NCI-H524 (cell line): ENCODE measurements around the gene ACAP2.
"Not testable (repeated sequence)": the region's sequence is repeated elsewhere in the genome, so short reads cannot be mapped to it uniquely, and the experiment has no call there.

Source experiments
- DNase-seq, 2 experiments: peaks; one replicate each; lab custom pipeline; 2025; lab: John Stamatoyannopoulos, UW

The ACAP2 gene

DNA sequence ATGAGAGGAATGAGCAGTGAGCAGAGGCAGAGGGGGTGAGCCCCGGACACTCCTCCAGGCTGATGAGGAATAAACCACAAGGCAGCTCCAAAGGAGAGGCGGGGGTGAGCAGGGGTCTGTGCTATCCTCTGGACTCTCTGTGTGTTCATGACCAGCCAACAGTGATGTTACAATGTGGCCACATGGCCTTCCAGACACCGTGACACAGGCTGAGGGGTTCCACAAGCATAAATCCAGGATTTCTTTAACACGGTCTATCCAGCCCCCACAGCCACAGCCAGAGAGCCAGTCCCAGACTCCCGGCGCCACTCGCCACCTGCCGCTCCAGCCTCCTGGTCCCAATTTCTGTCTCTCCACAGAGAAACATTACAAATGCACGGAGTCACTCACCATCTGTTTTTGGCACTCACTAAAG, 196.2 kb downstream of the ACAP2 start:
- DNase-seq = peak; percentile 94

DNA sequence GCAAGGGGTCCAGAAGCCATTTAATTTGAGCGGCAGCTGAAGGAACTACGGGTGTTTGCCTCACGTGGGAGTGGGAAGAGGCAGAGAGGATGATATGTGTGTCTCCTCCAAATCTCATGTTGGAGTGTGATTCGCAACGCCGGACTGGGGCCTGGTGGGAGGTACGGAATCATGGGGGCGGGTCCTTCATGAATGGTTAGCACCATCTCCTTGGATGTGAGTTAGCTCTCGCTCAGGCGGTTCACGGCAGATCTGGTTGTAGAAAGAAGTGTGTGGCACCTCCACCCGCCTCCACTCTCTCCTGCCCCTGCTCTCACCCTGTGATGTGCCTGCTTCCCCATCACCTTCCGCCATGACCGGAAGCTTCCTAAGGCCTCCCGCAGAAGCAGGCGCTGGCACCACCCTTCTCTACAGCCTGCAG, 197.3 kb downstream of the ACAP2 start:
- no peak for DNase-seq

DNA sequence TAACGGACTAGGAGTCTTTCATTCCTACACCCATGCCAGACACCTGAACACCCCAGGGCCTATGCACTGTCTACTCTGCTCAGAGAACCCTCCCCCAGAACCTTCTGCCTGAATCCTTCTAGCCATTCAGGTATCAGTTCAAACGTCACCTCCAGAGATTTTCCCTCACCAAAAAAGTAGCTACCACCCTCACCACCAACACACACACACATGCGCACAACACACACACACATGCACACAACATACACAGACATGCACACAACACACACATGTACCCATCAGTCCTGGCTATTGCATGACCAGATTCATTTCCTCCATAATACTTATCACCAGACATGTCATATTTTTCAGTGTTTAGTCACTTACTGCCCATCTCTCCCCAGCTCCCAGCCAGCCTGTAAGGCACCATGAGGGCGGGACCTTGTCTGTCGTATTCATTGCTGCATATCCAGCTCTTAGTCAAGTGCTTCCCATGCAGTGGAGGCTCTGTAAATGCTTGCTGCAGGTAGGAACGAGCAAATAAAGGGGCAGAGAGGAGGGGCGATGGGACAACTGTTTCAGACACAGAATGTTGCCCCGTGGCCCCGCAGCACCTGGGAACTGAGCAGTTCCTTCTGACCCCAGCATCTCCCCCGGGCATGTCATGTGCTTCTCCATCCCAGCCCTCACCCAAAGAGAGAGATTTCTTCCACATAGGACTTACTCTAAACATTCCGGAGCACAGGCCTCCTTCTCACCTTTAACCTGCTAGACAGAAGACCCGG, 201.0 kb downstream of the ACAP2 start:
- no peak for DNase-seq

DNA sequence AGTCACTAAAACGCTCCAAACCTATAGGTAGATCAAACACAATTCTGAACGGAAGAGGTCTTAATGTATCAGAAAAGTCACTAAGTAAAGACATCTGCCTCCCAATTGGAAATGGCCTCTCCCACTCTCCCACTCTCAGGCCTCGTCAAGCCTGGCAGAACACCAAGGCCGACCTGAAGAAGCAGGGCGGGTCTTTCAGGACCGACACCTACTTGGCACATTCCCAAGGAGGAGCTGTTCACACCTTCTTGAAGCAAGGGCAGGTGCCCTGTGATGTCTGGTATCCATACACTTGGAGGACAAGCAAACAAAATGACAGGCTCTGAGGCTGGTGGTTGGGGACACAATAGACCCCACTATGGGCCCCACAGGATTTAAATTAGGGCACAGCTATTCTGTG, 201.9 kb downstream of the ACAP2 start:
- DNase-seq = no peak

DNA sequence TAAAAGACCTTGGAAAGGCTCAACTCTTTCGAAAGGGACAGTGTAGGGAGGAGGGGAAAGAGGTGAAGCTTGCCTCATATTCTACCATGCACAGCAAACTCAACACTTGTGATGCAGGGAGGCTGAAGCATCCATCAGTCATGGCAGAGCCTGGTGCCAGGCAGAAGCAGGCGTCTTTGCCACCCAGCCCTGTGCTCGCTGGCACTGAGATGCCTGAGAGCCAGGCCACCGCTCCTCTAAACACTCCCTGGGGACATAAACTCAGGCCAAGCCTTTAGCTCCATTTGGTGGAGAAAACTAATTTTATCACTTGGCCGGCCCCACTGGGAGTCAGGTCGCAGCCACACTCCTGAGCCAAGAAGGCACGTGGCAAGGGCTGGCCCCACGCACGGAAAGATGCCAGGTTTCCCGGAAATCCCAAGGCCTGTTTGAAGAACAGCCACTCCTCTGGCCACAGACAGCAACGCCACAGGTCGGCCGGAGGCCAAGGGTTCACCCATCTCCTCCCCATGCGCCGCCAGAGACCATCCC, 202.6 kb downstream of the ACAP2 start:
- DNase-seq = no peak

DNA sequence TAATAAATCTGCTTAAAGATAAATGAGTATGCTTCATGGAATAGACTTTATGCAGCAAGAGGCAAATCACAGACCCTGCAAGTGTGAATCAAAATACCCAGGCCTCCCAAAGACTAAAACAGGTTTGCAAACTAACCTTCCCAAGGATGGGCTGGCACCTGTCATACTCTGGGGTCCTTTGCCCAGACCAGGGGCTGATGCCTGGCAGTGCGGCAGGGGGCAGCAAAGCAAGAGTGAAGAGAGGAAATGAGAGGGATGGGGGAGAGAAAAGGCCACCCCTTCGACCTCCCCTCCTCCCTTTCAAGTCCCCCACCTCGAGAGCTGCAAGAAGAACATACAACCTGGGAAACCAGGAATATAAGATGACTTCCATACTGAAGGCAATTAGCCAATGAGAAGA, 203.7 kb downstream of the ACAP2 start:
- no peak for DNase-seq

DNA sequence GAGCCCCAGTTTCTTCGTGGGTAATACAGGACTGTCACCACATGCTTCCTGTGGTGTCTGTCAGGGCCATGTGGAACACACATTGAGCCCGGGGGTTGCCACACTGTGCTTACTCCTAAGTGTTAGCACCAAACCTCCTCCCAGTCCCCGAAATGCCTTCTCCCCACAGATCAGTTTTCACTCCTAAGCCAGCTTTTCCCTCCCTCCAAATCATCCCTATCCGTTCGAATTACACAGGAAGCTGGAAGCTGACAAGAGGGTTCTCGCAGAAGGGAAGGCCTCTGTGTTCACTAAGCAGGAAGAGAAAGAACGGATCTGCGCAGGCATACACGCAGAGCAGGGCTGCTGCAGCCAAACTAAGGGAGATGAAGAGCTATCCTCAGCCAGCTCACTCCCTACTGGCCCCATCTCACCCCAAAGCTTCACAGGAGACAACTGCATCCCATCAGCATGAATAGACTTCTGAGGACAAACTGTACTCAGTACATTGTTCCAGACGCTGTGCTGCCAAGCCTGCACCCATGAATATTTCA, 204.2 kb downstream of the ACAP2 start:
- DNase-seq = no peak

DNA sequence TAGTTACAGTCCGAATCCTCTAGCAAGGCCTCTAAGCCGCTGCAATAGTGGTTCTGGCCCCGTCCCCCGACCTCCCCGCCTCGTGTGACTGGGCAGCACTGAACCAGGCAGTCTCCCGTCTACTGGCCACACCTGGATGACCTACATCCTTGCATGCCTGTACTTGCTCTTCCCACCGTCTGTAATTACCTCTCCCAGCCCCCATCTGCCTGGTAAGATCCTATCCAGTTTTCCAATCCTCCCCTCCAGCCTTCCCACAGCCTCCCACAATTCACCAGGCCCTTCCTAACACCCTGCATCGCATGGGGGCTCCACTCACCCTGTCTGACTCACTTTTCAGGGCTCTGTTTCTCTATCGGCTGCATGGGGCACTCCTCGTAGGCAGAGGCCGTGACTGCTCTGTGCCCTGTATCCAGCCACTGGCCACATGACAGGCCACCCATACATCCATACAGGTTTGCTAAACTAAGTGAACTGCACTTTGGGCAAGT, 204.7 kb downstream of the ACAP2 start:
- DNase-seq = no peak

DNA sequence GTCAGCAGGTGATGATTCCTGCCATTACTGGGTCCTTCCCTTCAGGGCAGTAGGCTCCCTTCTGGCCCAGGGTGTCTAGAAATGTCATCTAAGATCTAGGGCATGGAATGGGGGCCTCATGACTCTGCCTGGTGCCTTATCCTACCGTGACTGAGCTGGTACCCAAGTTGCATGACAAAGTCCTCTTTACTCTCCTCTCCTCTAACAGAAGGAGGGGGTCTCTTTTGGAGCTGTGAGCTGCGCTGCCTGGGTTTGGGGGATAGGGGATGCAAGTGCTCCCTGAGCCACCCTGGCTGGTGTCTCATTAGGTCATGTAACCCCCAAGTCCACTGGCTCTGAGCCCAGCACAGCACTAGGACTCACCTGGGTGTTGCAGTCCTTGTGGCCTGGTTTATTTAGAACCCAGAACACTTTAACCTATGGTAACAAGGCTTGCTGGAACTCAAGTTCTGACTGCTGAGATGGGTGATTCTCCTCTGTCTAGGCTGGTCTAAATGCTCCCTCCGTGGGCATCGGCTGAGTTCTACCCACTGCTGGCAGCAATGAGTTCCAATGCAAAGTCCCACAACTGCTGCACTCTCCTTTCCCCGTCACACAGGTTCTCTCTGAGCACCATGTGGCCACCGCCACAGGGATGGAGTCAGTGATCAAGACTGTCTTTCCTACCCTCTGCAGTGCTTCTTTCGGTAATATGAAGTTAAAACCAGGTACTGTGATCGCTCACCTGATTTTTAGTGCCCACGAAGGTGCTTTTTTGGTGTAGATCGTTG, 205.8 kb downstream of the ACAP2 start:
- DNase-seq = no peak

DNA sequence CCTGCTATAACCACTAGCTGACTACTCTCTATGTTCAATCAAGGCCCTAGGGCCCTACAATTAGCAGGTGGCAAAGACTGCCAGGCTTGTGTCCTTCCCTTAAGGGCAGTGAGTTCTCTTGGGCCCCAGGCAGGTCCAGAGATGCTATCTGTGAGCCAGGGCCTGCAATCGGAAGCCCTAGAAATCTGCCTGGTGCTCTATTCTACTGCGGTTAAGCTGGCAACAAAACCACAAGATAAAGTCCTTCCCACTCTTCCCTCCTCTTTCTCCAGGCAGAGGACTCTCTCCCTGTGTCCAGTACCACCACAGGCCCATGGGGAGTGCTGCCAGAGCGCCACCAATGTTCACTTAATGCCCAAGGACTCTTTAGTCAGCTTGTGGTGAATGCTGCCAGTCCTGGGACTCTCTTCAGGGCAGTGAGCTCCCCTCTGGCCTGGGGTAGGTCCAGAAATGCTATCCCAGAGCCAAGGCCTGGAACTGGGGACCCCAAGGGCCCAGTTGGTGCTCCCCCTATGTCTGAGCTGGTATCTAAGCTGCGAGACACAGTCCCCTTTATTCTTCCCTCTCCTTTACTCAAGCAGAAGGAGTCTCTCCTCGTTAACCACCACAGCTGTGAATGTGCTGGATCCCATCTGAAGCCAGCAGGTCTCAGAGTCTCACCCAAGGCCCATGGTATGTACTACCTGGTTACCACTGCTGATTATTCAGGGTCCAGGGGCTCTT, 206.6 kb downstream of the ACAP2 start:
- no peak for DNase-seq

DNA sequence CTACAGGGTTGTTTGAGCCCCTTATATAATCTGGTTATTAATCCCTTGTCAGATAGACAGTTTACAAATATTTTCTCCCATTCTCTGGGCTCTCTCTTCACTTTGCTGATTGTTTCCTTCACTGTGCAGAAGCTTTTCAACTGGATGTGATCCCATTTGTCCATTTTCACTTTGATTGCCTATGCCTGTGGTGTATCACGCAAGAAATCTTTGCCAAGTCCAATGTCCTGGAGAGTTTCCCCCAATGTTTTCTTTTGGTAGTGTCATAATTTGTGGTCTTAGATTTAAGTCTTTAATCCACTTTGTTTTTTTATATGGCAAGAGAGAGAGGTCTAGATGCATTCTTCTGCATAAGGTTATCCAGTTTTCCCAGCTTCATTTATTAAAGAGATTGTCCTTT, 212.6 kb downstream of the ACAP2 start:
- DNase-seq = no peak

DNA sequence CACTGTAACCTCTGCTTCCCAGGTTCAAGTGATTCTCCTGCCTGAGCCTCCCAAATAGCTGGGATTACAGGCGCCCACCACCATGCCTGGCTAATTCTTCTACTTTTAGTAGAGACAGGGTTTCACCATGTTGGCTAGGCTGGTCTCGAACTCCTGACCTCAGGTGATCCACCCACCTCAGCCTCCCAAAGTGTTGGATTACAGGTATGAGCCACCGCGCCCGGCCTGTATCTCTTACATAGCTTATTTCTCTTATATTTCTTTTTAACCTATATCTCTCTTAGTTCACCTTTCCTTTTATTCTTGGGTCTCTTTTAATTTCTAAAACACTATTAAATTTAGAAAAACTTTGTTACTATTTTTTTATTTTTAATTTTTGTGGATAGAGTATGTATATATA, 213.9 kb downstream of the ACAP2 start:
- DNase-seq = not testable (repeated sequence)

DNA sequence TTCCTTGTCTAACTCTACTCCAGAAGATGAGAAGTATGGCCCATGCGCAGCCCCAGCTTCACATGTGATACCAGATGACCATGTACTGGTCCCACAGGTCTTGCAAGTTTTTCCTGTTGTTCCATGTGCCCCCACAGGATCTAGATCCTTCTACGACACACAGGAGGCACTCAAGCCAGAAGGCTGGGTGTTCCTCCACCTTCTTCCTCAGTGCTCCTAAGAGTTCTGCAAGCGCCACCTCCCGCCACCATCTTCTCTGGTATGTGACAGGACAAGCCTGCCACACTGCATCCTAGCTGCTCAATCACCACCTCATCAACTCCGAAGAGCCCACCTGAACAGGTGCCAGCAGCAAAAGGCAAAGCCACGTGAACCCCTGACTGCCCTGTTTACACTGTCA, 214.9 kb downstream of the ACAP2 start:
- no peak for DNase-seq

DNA sequence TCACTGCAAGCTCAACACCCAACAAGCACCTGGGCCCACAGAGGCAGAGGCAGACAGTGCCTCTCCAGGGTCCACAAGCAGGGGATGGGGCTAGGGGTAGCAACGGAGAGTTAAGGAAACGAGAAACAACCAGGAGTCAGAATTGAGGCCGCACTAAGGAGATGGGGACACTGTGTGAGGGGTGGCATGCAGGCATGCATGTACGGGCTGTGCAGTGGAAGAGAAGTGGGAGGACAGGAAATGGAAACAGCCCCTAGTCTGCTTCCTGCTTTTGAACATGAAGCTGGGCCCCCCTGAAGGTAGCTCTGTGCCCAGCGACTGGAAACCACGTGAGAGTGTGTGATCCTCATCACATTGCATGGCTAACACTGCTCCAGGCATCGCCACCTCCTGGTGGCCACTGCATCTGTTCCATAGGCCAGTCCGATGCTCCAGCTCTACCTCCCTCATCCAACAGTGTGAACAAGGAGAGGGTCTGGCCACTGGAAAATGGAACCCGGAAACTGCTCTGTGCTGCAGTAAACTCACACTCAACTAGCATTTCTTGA, 215.8 kb downstream of the ACAP2 start:
- peak; percentile 6 to 31 for DNase-seq

DNA sequence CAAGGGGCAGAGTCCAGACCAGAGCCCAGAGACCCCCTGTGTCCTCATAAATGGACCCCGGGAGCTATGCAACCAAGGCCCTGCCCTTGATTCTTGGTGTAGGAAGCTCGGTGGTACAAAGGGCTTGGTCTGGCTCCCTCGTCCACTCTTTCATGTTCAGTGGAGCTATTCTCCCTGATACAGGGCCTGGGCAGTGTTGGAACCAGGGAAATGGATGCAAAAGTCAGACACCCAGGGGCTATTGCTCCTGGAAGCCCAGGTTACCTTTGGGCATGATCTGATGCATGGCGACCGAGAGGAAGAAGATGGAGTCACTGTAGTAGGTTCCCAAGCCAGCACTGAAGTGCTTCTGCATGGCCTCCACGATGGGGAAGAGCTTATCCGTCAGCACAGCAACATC, 216.4 kb downstream of the ACAP2 start:
- no peak for DNase-seq

DNA sequence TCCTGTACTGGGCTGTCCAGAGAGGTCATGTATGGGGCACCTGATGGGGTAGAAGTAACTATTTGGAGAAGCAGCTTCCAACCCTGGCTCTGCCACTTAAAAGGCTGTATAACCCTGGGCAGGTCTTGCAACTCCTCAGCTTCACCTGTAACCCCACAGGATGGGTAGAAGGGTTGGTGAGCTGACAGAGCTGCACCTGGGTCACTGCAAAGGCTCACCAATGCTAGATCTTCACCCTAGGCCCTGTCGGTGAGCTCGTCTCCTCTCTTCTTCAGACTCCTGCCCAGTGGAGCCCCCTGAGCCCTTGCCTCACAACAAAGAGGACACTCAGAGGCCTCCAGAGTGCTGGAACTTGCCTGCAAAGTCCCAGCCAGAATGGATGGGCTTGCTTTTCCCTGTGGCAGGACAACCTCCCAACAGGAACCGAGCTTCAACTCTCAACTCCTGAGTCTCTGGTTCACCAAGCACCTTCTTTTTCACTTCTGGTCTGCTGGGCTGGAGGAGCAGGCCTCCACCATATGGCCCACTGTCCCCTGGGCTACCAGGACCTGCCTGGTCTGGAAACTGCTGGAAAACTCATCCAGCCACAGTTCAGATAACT, 217.7 kb downstream of the ACAP2 start:
- DNase-seq = no peak
